Measurements from ENCODE around the gene CCL4.

DNA sequence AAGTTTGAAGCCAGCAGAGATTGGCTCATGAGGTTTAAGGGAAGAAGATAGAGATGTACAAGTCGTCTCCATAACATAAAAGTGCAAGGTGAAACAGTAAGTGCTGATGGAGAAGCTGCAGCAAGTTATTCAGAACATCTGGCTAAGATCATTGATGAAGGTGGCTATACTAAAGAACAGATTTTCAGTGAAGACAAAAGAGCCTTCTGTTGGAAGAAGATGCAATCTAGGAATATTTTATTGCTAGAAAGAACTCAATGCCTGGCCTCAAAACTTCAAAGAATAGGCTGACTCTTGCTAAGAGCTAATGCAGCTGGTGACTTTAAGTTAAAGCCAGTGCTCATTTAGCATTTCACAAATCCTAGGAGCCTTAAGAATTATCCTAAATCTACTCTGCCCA, 26.0 kb downstream of the CCL4 start:
- TF ChIP-seq, protein P1, sequence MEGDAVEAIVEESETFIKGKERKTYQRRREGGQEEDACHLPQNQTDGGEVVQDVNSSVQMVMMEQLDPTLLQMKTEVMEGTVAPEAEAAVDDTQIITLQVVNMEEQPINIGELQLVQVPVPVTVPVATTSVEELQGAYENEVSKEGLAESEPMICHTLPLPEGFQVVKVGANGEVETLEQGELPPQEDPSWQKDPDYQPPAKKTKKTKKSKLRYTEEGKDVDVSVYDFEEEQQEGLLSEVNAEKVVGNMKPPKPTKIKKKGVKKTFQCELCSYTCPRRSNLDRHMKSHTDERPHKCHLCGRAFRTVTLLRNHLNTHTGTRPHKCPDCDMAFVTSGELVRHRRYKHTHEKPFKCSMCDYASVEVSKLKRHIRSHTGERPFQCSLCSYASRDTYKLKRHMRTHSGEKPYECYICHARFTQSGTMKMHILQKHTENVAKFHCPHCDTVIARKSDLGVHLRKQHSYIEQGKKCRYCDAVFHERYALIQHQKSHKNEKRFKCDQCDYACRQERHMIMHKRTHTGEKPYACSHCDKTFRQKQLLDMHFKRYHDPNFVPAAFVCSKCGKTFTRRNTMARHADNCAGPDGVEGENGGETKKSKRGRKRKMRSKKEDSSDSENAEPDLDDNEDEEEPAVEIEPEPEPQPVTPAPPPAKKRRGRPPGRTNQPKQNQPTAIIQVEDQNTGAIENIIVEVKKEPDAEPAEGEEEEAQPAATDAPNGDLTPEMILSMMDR (IDR thresholded peaks at IDR 0.05), result no peak
- TF ChIP-seq POLR2AphosphoS5 (IDR thresholded peaks at IDR 0.05) (no peak), EP300 (IDR thresholded peaks at IDR 0.05) (no peak), POLR2A (IDR thresholded peaks at IDR 0.05) (no peak)

Data from suprapubic skin (tissue), 4 donors.